Sciatic nerve (tissue), 2 donors: Measurements from ENCODE around the gene STAT3. TPM values are rescaled to one million over a fixed set of nuclear protein-coding genes. Genes with fewer than 3 reads are reported as not detected.
"Not testable (repeated sequence)": the region's sequence is repeated elsewhere in the genome, so short reads cannot be mapped to it uniquely, and the experiment has no call there.

ENCODE experiments used
- ATAC-seq: fragments of 200-7000 bp; cut with Tn5 transposase; one replicate; pipeline ENCODE4 v1.9.1; 2020; ENCODE audit warnings: mild to moderate bottlenecking, moderate library complexity
- DNase-seq: peaks from one replicate; pipeline ENCODE4 v3.0.0-alpha.2; 2020; ENCODE audit warnings: low spot score
- intact Hi-C: fragments of 100-400 bp; cut with DNase I; formaldehyde crosslinking; loops from one replicate; pipeline ENCODE4 v1.14.2; 2022
- total RNA-seq: library from RNA; stranded (reverse); fragmentation: NEBNext Ultra II Directional; extraction: Animal tissue kit (Norgen Biotek cat#: 25700); gene quantifications from one replicate; pipeline ENCODE4 v1.2.1, GENCODE V29; 2021
- donor health status: DM: no; HTN: no; CAD: no.
- donor health status: DM: no; HTN: no; CAD: no.

The STAT3 gene
- total RNA-seq, 1 donor from 2014 or later, result 284 TPM

DNA sequence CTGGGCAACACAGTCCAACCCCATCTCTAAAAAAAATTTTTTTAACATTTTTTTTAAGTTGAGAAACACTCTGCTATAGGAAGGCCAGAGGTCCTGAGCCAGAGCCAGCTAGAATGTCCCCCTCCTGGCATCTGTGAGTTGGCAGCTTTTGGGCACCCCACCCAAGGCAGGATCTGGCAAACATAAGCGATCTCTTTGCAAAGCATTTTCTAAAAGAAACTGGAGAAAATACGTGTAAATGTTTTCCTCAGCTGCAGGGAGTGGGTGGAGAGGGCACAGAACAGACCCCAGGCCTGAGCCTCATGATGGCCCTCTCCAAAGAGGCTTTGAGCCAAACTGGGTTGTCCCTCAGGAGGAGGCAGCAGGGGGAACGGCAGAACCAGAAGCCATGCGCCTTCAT is 23.1 kb upstream of the STAT3 start:
- ATAC-seq (no peak), DNase-seq (no peak)
- intact Hi-C loops, result loop anchor here (10.0 kb wide), 1 partner anchor 103 kb away; no protein-coding TSS in a partner anchor

DNA sequence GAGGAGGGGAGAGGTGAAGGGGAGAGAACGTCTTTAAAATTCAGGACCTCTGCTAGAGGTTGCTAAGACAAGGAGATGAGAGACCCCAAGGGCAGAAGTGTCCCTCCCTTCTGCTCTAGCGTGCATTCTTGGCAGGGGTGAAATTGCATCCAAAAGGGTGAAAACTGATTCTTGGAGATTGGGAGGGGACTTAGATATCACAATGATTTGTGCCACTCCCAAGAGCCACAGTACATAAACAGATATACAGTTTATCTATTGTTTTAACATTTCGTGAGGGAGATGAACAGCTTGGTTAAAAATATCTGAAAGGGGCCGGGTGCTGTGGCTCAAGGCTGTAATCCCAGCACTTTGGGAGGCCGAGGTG is 22.1 kb upstream of the STAT3 start:
- intact Hi-C loops, result loop anchor here (10.0 kb wide), 1 partner anchor 104 kb away; no protein-coding TSS in a partner anchor
- ATAC-seq (no peak), DNase-seq (no peak)

DNA sequence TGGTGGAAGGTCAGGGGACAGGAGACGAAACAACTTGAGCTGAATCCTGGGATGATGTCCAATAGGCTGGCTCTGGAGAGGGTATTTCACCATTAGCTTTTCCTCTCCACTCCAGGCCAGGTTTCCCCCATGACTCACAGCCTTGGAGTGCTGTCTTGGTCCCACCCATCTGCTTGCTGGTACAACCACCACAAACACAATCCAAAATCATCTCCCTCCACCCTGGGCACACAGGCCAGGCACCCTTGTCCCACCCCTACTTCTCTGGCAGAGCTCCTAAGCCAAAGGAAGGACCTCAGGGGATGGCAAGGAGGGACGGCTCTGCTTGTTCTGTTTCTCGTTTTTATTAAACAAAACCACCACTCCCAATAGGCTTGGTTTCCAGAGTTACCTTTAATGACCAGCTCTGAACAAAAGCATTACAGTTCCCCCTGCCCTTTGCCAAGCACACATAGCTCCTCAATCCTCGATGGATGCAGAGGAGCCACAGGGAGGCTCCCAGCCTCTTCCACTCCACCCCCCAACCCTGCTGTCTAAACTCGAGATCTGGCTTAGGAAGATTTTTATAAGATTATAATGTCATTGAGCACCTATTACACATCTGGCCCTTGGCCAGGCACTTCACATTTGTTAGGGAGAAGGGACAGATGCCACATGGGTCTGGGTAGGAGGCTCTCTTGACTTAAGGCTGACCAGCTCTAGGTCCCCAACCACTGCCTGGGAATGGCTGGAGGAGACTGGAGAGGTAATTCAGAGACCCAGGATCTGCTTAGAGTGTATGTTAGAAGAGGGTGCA is 21.5 kb upstream of the STAT3 start:
- DNase-seq (peak; percentile 78), ATAC-seq (peak; percentile 74)
- intact Hi-C loops, result loop anchor here (5.0 to 10.0 kb wide), 2 partner anchors 87 to 105 kb away; no protein-coding TSS in a partner anchor

- intact Hi-C loops, result loop anchor here (5.0 kb wide), 1 partner anchor 86 kb away; no protein-coding TSS in a partner anchor
- ATAC-seq, result peak; percentile 50
- DNase-seq, result peak; percentile 81
Observed at GRCh38 chr17:42408061-42408460, 19.8 kb upstream of the STAT3 start.

- ATAC-seq (peak; percentile 46), DNase-seq (peak; percentile 79)
- intact Hi-C loops, result loop anchor here (5.0 kb wide), 1 partner anchor 85 kb away; no protein-coding TSS in a partner anchor
Observed at GRCh38 chr17:42407289-42407836, 19.1 kb upstream of the STAT3 start.

GRCh38 chr17:42406615-42407288 is 18.5 kb upstream of the STAT3 start:
- intact Hi-C loops, result loop anchor here (5.0 kb wide), 1 partner anchor 84 kb away; no protein-coding TSS in a partner anchor
- peak; percentile 16 for ATAC-seq
- DNase-seq, result no peak

DNA sequence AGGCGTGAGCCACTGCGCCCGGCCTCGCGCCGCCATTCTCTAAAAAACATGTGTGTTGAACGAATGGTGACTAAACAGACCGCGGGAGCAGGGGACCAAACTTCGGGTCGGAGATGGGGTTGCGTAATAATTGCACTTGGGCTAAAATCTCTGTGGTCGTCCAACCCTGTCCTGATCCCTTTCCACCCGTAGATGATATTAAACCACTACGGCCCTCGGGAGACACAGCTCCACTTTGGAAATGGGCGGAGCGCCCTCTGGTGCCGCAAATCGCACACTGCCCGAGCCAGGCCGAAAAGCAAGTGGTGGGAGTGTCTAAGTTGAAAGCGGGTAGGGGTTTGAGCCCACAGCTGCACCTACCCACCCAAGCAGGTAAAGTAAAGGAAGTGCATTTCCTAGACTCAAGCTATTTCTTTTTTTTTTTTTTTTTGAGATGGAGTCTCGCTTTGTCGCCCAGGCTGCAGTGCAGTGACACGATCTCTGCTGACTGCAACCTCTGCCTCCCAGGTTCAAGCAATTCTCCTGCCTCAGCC is 17.8 kb upstream of the STAT3 start:
- DNase-seq (peak; percentile 93), ATAC-seq (peak; percentile 77)
- intact Hi-C loops, result loop anchor here (5.0 kb wide), 1 partner anchor 84 kb away; no protein-coding TSS in a partner anchor

DNA sequence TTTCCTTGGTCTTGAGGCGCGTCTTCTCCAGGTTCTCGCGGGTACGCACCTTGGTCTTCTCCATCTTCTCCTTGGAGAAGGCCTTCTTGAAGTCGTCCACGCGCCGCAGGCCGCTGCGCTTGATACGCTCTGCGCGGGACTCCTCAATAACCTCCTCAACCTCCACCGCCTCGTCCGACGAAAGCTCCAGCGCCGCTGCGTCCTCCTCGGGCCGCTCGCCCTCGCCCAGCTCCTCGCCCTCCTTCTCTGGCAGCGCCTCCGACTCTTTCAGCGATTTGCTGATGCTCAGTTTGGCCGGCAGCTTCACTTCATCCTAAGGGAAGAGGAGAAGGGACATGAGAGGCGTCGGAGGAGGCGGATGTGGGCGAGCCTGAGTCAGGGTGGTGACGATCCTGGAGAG is 16.8 kb upstream of the STAT3 start:
- intact Hi-C loops, result loop anchor here (5.0 kb wide), 1 partner anchor 83 kb away; no protein-coding TSS in a partner anchor
- ATAC-seq (no peak), DNase-seq (peak; percentile 69)

- ATAC-seq, result no peak
- intact Hi-C loops, result loop anchor here (5.0 kb wide), 1 partner anchor 82 kb away; no protein-coding TSS in a partner anchor
Observed at GRCh38 chr17:42404326-42405055, 16.2 kb upstream of the STAT3 start.

GRCh38 chr17:42403150-42403549 is 14.9 kb upstream of the STAT3 start:
- no peak for ATAC-seq

More at GRCh38 chr17:42404326-42405055, 16.2 kb upstream of the STAT3 start:
- DNase-seq, result no peak

GRCh38 chr17:42402117-42402516 is 13.9 kb upstream of the STAT3 start:
- DNase-seq (no peak), ATAC-seq (no peak)
- intact Hi-C loops, result no loop called here

More at GRCh38 chr17:42403150-42403549, 14.9 kb upstream of the STAT3 start:
- no peak for DNase-seq
- intact Hi-C loops, result no loop called here

GRCh38 chr17:42400844-42401375 is 12.7 kb upstream of the STAT3 start:
- ATAC-seq, intact Hi-C loops, DNase-seq: not testable (repeated sequence)

DNA sequence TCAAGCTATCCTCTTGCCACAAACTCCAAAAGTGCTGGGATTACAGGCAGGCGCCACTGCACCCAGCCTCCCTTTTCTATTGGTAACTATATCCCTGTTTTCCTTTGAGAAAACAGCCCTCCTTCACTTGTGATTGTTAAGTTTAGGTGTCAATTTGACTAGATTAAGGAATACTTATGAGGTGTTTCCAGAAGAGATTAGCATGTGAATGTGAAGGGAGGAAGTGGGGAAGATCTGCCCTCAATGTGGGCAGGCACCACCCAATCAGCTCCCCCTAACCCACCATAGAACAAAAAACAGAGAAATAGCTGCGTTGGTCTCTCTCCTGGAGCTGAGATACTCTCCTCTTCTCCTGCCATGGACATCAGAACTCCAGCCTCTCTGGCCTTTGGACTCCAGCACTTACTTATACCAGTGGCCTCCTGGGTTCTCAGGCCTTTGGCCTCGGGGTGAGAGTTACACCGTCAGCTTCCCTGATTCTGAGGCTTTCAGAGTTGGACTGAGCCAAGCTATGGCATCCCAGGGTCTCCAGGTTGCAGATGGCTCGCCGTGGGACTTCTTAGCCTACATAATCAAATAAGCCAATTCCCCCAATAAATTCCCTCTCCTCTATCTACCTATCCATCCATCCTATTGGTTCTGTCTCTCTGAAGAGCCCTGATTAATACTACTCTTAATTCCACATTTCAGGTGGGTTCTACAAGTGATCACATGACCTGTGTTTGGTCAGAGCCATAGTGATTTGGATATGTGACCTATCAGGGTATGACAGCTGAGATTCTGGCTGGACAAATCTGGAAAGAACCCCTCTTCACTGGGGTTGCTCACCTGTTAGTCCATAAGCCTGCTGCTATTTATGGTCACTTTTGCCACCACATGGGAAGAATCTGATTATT is 12.0 kb upstream of the STAT3 start:
- intact Hi-C loops, result no loop called here
- DNase-seq, result no peak
- ATAC-seq, result no peak

- DNase-seq, result no peak
- intact Hi-C loops, result no loop called here
- ATAC-seq, result no peak
Observed at GRCh38 chr17:42399121-42399520, 10.9 kb upstream of the STAT3 start.

- DNase-seq, intact Hi-C loops, ATAC-seq: not testable (repeated sequence)
Observed at GRCh38 chr17:42395601-42396000, 7.4 kb upstream of the STAT3 start.

- ATAC-seq (no peak), DNase-seq (no peak)
- intact Hi-C loops, result no loop called here
Observed at GRCh38 chr17:42394838-42395237, 6.6 kb upstream of the STAT3 start.

GRCh38 chr17:42392692-42393415 is 4.6 kb upstream of the STAT3 start:
- ATAC-seq (no peak), DNase-seq (no peak)
- intact Hi-C loops, result no loop called here
